Right cardiac atrium (tissue), 5 donors: ENCODE results near the gene MED14. TPM values are rescaled to one million over a fixed set of nuclear protein-coding genes. Genes with fewer than 3 reads are reported as not detected.

Source experiments
- ATAC-seq, 2 donors: fragments of 200-7000 bp; cut with Tn5 transposase; one replicate each; pipeline versions ENCODE4 v1.8.0 to v1.9.1; 2020; ENCODE audit warnings: moderate library complexity in 2 of 2, mild to moderate bottlenecking in 1 of 2
- DNase-seq, 3 donors: peaks; one replicate each; pipeline ENCODE4 v3.0.0-alpha.2; 2020
- H3K27ac ChIP-seq: one replicate; pipeline ENCODE4 v1.5.1; 2013; ENCODE audit warnings: mild to moderate bottlenecking, low read length, control low read depth, moderate library complexity
- H3K27me3 ChIP-seq: one replicate; pipeline ENCODE4 v1.6.1; 2013; ENCODE audit not compliant: control insufficient read depth, insufficient read depth
- H3K4me1 ChIP-seq: one replicate; pipeline ENCODE4 v1.6.1; 2013; ENCODE audit warnings: low read length; ENCODE audit not compliant: control insufficient read depth, insufficient read depth
- H3K4me3 ChIP-seq: one replicate; pipeline ENCODE4 v1.5.1; 2013; ENCODE audit warnings: low read length, control low read depth
- H3K9me3 ChIP-seq: one replicate; pipeline ENCODE4 v1.6.1; 2013; ENCODE audit warnings: low read length; ENCODE audit not compliant: control insufficient read depth
- WGBS: extraction: QIAGEN DNeasy Blood & Tissue Kit; methylation state at CpG from one replicate; pipeline ENCODE4 v1.1.7; 2013; 5-methylcytosine and 5-hydroxymethylcytosine counted together
- intact Hi-C, 4 donors: fragments of 100-400 bp; cut with DNase I; formaldehyde crosslinking; loops; one replicate each; pipeline versions ENCODE4 v1.11.0 to v1.14.0; 2022 to 2023
- polyA plus RNA-seq: library from polyadenylated mRNA; stranded (reverse); fragments of 200-250 nt; gene quantifications from one replicate; pipeline ENCODE4 v1.2.3, GENCODE V29; 2013
- total RNA-seq, 4 donors: library from RNA; stranded (reverse); fragmentation: NEBNext Ultra II Directional; extraction: Animal tissue kit (Norgen Biotek cat#: 25700); gene quantifications; one replicate each; pipeline ENCODE4 v1.2.1, GENCODE V29; 2021
- donor health status: healthy with polysubstance abuse.
- donor health status: DM: no; HTN: yes; CAD: no.
- donor health status: DM: no; HTN: no; CAD: no.
- donor health status: DM: no; HTN: yes; CAD: no; lungs with severe emphysema.
- donor health status: DM: yes; HTN: yes; CAD: no.

MED14 gene
- total and polyA plus RNA-seq, 5 donors, result 10.0 to 33.2 (median 25.6) TPM

GRCh38 chrX:40661489-40661888 is 73.9 kb downstream of the MED14 start:
- intact Hi-C loops, result loop anchor here in 1 of 4 donors (10.0 kb wide), 1 partner anchor 133 kb away; no protein-coding TSS in a partner anchor
- ATAC-seq, result no peak
- Histone ChIP-seq H3K4me1 (no peaks in the 10 kb centered on the region), H3K27me3 (no peaks in the 10 kb centered on the region), H3K4me3 (no peak overlapping the region), H3K27ac (no peak overlapping the region), H3K9me3 (no peaks in the 10 kb centered on the region)
- 88% methylated on average over 2 of the region's 2 CpGs for WGBS
- DNase-seq, result no peak

DNA sequence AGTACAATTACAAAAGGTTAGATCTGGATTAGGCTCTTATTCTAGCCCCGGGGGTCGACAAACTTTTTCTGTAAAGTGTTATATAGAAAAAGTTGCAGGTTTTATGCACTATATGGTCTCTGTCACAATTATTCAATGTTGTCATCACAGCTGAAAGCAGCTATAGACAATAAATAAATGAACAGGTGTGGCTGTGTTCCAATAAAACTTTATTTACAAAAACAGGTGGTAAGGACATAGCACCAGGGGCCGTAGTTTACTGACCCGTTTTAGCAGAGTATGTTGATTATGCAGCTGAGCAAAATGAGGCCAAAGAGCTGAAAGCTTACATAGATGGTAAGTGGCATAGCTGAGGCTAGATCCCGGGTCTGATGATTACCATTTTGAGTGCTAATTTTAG is 75.0 kb downstream of the MED14 start:
- ATAC-seq, result no peak
- WGBS, result 93% methylated on average over 5 of the region's 5 CpGs
- Histone ChIP-seq H3K27ac (no peak overlapping the region), H3K4me1 (no peaks in the 10 kb centered on the region), H3K27me3 (no peaks in the 10 kb centered on the region), H3K9me3 (no peaks in the 10 kb centered on the region), H3K4me3 (no peak overlapping the region)
- no peak for DNase-seq
- intact Hi-C loops, result loop anchor here in 1 of 4 donors (10.0 kb wide), 1 partner anchor 134 kb away; no protein-coding TSS in a partner anchor

DNA sequence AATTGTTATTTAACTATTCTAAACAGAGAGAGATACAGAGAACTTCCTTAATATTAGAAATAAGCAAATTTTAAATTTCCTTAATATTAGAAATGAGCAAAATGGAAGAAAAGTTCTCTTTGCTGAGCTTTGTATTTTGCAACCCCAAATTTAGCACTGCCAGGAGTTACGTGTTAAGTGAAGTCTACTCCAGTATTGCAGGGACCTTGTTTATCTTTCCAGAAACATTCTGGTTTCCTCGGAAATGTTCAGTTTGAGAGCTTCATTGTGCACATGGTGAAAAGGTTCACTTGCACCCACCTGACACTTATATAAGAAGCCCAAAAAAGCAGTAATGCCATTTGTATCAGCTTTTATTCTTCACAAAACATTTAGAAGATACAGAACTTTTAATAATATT is 81.8 kb downstream of the MED14 start:
- no peaks in the 10 kb centered on the region for H3K9me3 ChIP-seq
- no peaks in the 10 kb centered on the region for H3K4me1 ChIP-seq
- no peak overlapping the region for H3K27ac ChIP-seq
- no peak overlapping the region for H3K4me3 ChIP-seq
- 41% methylated on average over 2 of the region's 2 CpGs for WGBS
- DNase-seq, result no peak
- intact Hi-C loops, result loop anchor here in 3 of 4 donors (5.0 to 10.0 kb wide), 3 partner anchors 139 to 461 kb away; no protein-coding TSS in a partner anchor
- H3K27me3 ChIP-seq, result no peaks in the 10 kb centered on the region
- no peak for ATAC-seq

- H3K4me1 ChIP-seq, result no peaks in the 10 kb centered on the region
- no peak overlapping the region for H3K27ac ChIP-seq
- WGBS, result 79% methylated on average over 1 of the region's 1 CpG
- DNase-seq, result no peak
- H3K27me3 ChIP-seq, result no peaks in the 10 kb centered on the region
- intact Hi-C loops, result loop anchor here in 3 of 4 donors (5.0 to 10.0 kb wide), 3 partner anchors 140 to 462 kb away; no protein-coding TSS in a partner anchor
- H3K9me3 ChIP-seq, result no peaks in the 10 kb centered on the region
- H3K4me3 ChIP-seq, result no peak overlapping the region
- ATAC-seq, result no peak
Measured at GRCh38 chrX:40652664-40653063, 82.7 kb downstream of the MED14 start.

DNA sequence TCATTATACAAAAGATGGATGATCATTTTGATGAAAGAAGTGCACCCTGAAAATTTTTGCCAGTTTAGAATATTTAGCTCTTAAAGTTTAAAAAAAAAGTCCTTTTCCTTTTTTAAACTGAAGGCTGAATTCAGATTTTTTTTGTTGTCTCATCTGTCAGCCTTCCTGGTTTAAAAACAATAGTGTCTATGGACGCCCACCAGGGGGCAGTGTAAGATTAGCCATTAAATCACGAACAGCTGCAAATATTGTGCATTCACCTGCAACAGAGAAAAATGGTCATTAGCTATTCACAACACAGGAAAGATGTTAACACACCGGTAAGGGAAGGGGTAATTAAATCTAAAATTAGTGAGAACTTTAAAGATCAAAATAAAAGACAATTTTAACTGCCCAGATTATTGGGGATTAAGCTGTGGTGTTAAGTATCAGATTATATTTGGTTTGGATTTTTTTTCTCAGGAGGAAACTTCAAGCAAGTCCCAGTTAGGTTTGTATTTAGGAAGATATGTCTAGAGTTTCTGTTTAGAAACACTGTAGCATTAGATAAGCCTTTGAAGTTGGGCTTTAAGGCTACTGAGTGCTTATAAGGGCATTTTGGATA is 83.6 kb downstream of the MED14 start:
- intact Hi-C loops, result loop anchor here in 3 of 4 donors (5.0 to 10.0 kb wide), 3 partner anchors 141 to 463 kb away; no protein-coding TSS in a partner anchor
- 2% methylated on average over 3 of the region's 3 CpGs for WGBS
- H3K27me3 ChIP-seq, result no peaks in the 10 kb centered on the region
- DNase-seq, result peak in 2 of 3 donors; percentile 62 to 73
- no peak overlapping the region for H3K27ac ChIP-seq
- H3K4me3 ChIP-seq, result no peak overlapping the region
- no peak for ATAC-seq
- no peaks in the 10 kb centered on the region for H3K9me3 ChIP-seq
- no peaks in the 10 kb centered on the region for H3K4me1 ChIP-seq

DNA sequence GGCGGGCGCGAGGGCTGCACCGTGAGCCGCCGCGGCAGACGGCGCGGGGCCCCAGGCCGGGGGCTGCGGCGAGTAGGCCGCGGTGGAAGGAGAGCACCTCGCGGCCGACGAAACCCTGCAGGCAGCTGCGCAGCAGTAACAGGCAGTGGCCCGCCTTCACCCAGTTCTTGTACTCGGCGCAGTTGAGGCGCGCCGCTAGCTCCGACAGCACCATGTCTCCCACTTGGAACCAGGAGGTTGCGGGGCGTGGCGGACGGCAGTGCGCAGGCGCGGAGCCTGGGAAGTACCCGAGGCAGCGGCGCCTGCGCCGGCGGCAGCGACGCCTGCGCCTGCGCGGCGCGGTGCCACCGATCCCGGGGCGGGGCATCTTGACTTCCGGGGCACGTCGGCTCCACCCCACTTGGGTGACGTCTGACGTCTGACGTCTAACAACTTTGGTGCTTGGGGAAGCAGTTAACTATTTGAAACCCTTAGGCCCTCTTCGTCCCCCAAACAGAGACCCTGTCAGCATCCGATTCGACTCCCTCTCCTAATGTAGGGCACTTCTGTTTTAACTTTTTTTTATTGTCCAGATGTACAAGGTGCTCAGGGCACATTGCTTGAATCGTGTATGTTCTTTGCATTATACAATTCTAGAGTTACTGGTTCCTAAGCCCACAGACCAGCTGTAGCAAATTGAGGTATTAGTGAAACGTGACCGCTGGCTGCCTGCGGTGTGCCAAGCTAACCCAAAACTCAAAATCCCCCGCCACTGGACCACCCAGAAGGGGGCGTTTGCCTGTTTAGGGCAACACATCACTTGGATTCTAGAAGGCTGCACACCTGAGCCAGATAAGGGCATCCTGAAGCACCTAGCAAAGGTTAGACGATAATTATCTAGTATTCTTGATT is 87.8 kb downstream of the MED14 start, which contains the start of gene CXorf38:
Gene CXorf38 (minus strand): TSS at position 255 of the 891 bp plus-strand sequence. CDS start 41 bp downstream, at position 214.
- DNase-seq (peak; percentile 95 to 99 (median 97)), ATAC-seq (peak; percentile 89 to 92)
- intact Hi-C loops, result no loop called here
- peak within 1 kb of the TSS; percentile 63 for H3K4me3 ChIP-seq
- H3K27me3 ChIP-seq, result no peaks in the 10 kb centered on the region
- peak within 1 kb of the TSS; percentile 90 for H3K27ac ChIP-seq
- 1% methylated on average over 66 of the region's 66 CpGs for WGBS
- H3K4me1 ChIP-seq, result peaks cover 5% of the 10 kb centered on the region
- H3K9me3 ChIP-seq, result no peaks in the 10 kb centered on the region

GRCh38 chrX:40646489-40647306 is 88.6 kb downstream of the MED14 start:
- under 1% methylated on average over 33 of the region's 33 CpGs for WGBS
- Histone ChIP-seq H3K9me3 (no peaks in the 10 kb centered on the region), H3K4me1 (peaks cover 9% of the 10 kb centered on the region), H3K27ac (peak overlapping the region; percentile 85), H3K27me3 (no peaks in the 10 kb centered on the region), H3K4me3 (peak overlapping the region; percentile 63)
- peak; percentile 48 to 53 for ATAC-seq
- peak; percentile 50 to 86 (median 73) for DNase-seq
- intact Hi-C loops, result no loop called here

DNA sequence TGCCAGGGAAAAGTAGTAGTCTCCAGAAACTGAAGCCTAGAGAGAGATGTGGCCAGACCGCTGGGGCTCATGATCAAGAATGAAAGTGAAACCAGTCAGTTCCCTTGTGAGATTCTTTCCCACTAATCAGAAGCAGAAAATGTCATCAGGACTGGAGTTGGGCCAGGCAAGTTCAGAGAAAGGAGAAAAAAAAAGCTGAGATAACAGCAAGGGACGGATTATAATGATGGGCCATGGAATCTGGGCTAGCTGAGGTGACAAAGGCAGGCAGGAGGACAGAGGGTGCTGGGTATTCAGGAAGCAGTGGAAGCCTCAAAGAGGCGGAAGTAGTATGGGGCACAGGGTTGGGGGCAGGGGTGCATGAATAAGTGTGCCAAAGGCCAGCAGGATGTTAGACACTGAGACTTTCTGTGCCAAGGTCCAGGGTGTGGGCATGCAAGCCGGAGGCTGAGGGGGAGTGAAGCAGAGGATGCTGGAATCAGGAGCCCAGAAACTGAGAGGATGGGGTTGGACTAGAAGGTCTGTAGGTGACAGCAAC is 90.5 kb downstream of the MED14 start:
- H3K27me3 ChIP-seq, result no peaks in the 10 kb centered on the region
- H3K9me3 ChIP-seq, result no peaks in the 10 kb centered on the region
- DNase-seq (peak; percentile 60 to 77 (median 69)), ATAC-seq (peak; percentile 67 to 71)
- intact Hi-C loops, result no loop called here
- H3K4me1 ChIP-seq, result peaks cover 11% of the 10 kb centered on the region
- H3K4me3 ChIP-seq, result peak overlapping the region; percentile 69
- H3K27ac ChIP-seq, result peak overlapping the region; percentile 92
- WGBS, result 1% methylated on average over 4 of the region's 4 CpGs

DNA sequence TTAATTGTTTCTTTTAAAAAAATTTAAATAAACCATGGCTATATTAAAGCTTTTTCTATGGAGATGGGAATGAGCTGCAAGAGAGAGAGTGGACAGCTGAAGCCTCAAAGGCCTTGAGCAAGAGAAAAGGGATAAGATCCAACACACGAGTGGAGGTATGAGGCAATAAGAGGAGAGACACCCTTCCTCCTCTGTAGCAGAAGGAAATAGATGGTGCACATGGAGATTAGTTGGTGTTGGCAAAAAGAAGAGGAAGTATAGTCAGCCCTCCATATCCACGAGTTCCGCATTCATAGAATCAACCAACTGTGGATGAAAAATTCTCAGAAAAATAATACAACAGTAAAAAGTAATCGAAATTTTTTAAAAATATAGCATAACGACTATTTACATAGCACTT is 91.2 kb downstream of the MED14 start:
- intact Hi-C loops, result no loop called here
- H3K4me1 ChIP-seq, result peaks cover 11% of the 10 kb centered on the region

DNA sequence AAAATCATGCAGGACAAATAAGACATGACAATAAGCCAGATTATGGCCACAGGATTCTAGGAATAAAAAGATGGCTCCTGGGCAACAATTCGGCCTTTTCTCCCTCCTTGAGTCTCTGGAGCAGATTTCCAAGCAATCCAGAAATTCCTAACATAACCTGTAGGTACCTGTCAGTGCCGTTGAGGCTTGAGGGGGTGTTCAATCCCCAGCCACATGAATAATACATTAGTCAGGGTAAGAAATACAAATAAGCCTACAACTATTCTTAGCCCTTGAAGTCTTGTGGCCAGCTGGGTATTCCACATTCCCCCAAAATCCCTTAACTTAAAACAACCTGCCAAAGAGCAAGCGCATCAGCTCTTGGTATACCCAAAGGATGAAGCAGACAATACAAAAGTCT is 97.7 kb downstream of the MED14 start:
- intact Hi-C loops, result no loop called here
- ATAC-seq (no peak), DNase-seq (no peak)
- H3K9me3 ChIP-seq, result no peaks in the 10 kb centered on the region
- no peaks in the 10 kb centered on the region for H3K27me3 ChIP-seq
- H3K4me3 ChIP-seq, result no peak overlapping the region
- H3K4me1 ChIP-seq, result peaks cover 5% of the 10 kb centered on the region
- WGBS, result 88% methylated on average over 3 of the region's 3 CpGs
- no peak overlapping the region for H3K27ac ChIP-seq

More for the DNA sequence above, 91.2 kb downstream of the MED14 start:
- Histone ChIP-seq H3K4me3 (peak overlapping the region; percentile 69), H3K9me3 (no peaks in the 10 kb centered on the region), H3K27ac (no peak overlapping the region), H3K27me3 (no peaks in the 10 kb centered on the region)
- 39% methylated on average over 5 of the region's 5 CpGs for WGBS
- ATAC-seq, result peak in 1 of 2 donors; percentile 42
- no peak for DNase-seq
